ENCODE data around the gene IQGAP2. TPM values are rescaled to one million over a fixed set of nuclear protein-coding genes. Genes with fewer than 3 reads are reported as not detected.

IQGAP2 gene
- total RNA-seq, 1 experiment from 2014 or later = not detected

DNA sequence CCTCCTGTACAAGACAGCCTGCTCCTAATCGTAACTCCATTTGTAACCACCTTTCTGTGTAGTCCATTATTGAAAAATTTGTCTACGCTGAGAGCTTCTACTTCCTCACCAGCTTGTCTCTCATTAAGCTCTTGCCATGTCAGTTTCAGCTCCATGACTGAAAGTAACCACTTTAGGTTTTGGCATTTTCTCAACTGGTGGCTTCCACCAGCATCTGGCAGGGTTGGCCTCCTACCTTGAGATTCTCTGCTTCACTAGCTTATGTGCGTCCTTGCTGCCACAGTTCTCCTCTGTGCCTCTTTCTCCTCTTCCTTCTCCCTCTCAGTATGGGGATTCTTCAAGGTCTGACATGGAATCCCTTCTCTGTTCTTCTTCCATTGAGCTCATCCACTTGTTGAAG, 188.3 kb downstream of the IQGAP2 start:
- Histone ChIP-seq H3K9me3 (ENCODE audit: low read length) (no peaks in the 10 kb centered on the region), H3K9ac (ENCODE audit: low read length) (no peak overlapping the region), H3K79me2 (ENCODE audit: low read length) (no peaks in the 10 kb centered on the region), H3K27me3 (ENCODE audit: low read length) (peaks cover 34% of the 10 kb centered on the region), H3K27ac (ENCODE audit: low read length) (no peak overlapping the region), H3K36me3 (ENCODE audit: low read depth, low read length) (no peaks in the 10 kb centered on the region), H3K4me1 (ENCODE audit: insufficient read depth, low read length) (no peaks in the 10 kb centered on the region), H3K9me2 (replicated peaks; ENCODE audit: low read length) (no peaks in the 10 kb centered on the region), H2AFZ (ENCODE audit: low read length) (no peak overlapping the region), H3K4me3 (ENCODE audit: low read length) (no peak overlapping the region), H4K20me1 (ENCODE audit: low read length) (no peaks in the 10 kb centered on the region), H3K4me2 (ENCODE audit: low read length) (no peak overlapping the region), H3F3A (ENCODE audit: low read length, unreplicated experiment) (no peaks in the 10 kb centered on the region)
- POLR2A ChIA-PET (ENCODE audit: unreplicated experiment) = no interaction called here
- no TSS peak for BruUV-seq (replicated peaks)
- CTCF ChIA-PET = no interaction called here
- DNase-seq (no peak), ATAC-seq (no peak)
- TF ChIP-seq, protein P1, sequence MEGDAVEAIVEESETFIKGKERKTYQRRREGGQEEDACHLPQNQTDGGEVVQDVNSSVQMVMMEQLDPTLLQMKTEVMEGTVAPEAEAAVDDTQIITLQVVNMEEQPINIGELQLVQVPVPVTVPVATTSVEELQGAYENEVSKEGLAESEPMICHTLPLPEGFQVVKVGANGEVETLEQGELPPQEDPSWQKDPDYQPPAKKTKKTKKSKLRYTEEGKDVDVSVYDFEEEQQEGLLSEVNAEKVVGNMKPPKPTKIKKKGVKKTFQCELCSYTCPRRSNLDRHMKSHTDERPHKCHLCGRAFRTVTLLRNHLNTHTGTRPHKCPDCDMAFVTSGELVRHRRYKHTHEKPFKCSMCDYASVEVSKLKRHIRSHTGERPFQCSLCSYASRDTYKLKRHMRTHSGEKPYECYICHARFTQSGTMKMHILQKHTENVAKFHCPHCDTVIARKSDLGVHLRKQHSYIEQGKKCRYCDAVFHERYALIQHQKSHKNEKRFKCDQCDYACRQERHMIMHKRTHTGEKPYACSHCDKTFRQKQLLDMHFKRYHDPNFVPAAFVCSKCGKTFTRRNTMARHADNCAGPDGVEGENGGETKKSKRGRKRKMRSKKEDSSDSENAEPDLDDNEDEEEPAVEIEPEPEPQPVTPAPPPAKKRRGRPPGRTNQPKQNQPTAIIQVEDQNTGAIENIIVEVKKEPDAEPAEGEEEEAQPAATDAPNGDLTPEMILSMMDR (conservative IDR thresholded peaks at IDR 0.05; ENCODE audit: low read depth, low read length) = no peak
- TF ChIP-seq EZH2phosphoT487 (IDR thresholded peaks at IDR 0.05; ENCODE audit: borderline replicate concordance, low read length) = no peak
- TF ChIP-seq EZH2 (IDR thresholded peaks at IDR 0.05; ENCODE audit: low read length, unreplicated experiment) = no peak
- intact Hi-C loops (cut with micrococcal nuclease) = no loop called here

DNA sequence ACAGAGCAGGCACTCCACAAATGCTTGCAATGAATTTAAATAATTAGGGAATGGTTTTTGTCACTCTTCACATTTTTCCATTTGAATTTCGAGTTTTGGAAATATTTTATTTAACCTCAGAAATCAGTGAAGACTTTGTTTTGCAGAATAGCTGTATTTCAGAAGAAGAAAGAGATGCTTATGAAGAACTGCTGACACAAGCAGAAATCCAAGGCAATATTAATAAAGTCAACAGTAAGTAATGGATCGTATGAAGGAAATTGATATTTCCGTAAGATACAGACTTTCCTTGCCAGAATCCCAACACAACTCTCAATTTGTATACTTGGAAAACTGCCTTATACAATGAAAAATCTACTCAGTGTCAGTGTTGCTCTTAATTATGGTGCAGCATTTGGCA, 189.6 kb downstream of the IQGAP2 start:
- Histone ChIP-seq H3K27me3 (ENCODE audit: low read length) (peaks cover 28% of the 10 kb centered on the region), H3K9me2 (replicated peaks; ENCODE audit: low read length) (no peaks in the 10 kb centered on the region), H3K4me3 (ENCODE audit: low read length) (no peak overlapping the region), H3K9me3 (ENCODE audit: low read length) (no peaks in the 10 kb centered on the region), H3K79me2 (ENCODE audit: low read length) (no peaks in the 10 kb centered on the region), H3F3A (ENCODE audit: low read length, unreplicated experiment) (no peaks in the 10 kb centered on the region), H2AFZ (ENCODE audit: low read length) (no peak overlapping the region), H3K27ac (ENCODE audit: low read length) (no peak overlapping the region), H3K9ac (ENCODE audit: low read length) (no peak overlapping the region), H3K4me2 (ENCODE audit: low read length) (no peak overlapping the region), H3K36me3 (ENCODE audit: low read depth, low read length) (no peaks in the 10 kb centered on the region), H4K20me1 (ENCODE audit: low read length) (no peaks in the 10 kb centered on the region), H3K4me1 (ENCODE audit: insufficient read depth, low read length) (no peaks in the 10 kb centered on the region)
- intact Hi-C loops (cut with micrococcal nuclease) = no loop called here
- ChIA-PET POLR2A (ENCODE audit: unreplicated experiment) (no interaction called here), CTCF (no interaction called here)
- ATAC-seq = no peak
- DNase-seq = no peak
- BruUV-seq (replicated peaks) = no TSS peak
- TF ChIP-seq EZH2phosphoT487 (IDR thresholded peaks at IDR 0.05; ENCODE audit: borderline replicate concordance, low read length) (no peak), EZH2 (IDR thresholded peaks at IDR 0.05; ENCODE audit: low read length, unreplicated experiment) (no peak)
- TF ChIP-seq, protein P1 (conservative IDR thresholded peaks at IDR 0.05; ENCODE audit: low read depth, low read length) = no peak

DNA sequence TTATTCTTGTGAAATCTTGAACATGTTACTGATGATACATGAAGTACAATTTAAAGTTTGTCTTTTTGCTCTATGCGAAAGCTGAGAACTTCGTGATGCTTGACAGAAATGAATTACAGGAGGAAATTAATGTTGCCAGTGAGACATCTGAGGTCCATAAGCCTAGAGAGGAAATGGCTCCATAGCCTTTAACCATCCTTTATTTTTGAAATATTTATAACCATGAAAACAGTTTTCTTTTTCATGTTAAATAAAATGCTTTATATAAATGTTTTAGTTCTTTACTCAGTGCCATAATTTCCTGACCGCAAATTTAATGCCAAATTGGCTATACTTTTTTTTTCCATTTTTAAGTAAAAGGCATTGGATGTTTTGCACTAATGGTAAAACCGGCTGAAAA, 191.0 kb downstream of the IQGAP2 start:
- TF ChIP-seq, protein P1 (conservative IDR thresholded peaks at IDR 0.05; ENCODE audit: low read depth, low read length) = no peak
- TF ChIP-seq EZH2 (IDR thresholded peaks at IDR 0.05; ENCODE audit: low read length, unreplicated experiment) = no peak
- no peak for TF ChIP-seq EZH2phosphoT487 (IDR thresholded peaks at IDR 0.05; ENCODE audit: borderline replicate concordance, low read length)
- Histone ChIP-seq H3K9me2 (replicated peaks; ENCODE audit: low read length) (no peaks in the 10 kb centered on the region), H3K27me3 (ENCODE audit: low read length) (peaks cover 28% of the 10 kb centered on the region), H3K9me3 (ENCODE audit: low read length) (no peaks in the 10 kb centered on the region), H3K9ac (ENCODE audit: low read length) (no peak overlapping the region), H3F3A (ENCODE audit: low read length, unreplicated experiment) (no peaks in the 10 kb centered on the region), H3K36me3 (ENCODE audit: low read depth, low read length) (no peaks in the 10 kb centered on the region), H2AFZ (ENCODE audit: low read length) (no peak overlapping the region), H3K4me3 (ENCODE audit: low read length) (no peak overlapping the region), H3K4me2 (ENCODE audit: low read length) (no peak overlapping the region), H3K4me1 (ENCODE audit: insufficient read depth, low read length) (no peaks in the 10 kb centered on the region), H3K79me2 (ENCODE audit: low read length) (no peaks in the 10 kb centered on the region), H4K20me1 (ENCODE audit: low read length) (no peaks in the 10 kb centered on the region), H3K27ac (ENCODE audit: low read length) (no peak overlapping the region)
- BruUV-seq (replicated peaks) = no TSS peak
- no peak for ATAC-seq
- ChIA-PET POLR2A (ENCODE audit: unreplicated experiment) (no interaction called here), CTCF (no interaction called here)
- intact Hi-C loops (cut with micrococcal nuclease) = no loop called here
- DNase-seq = no peak

Measured in PC-3 (cell line).